AG08396 (cell line): ENCODE results near the gene PLCB4.

Source experiments
- DNase-seq: peaks from one replicate; pipeline ENCODE4 v3.0.0; 2012; ENCODE audit warnings: low spot score, mixed read lengths

The PLCB4 gene

GRCh38 chr20:9179193-9179802, 110.4 kb downstream of the PLCB4 start:
- no peak for DNase-seq

GRCh38 chr20:9179867-9180266, 111.0 kb downstream of the PLCB4 start:
- DNase-seq, result no peak

- DNase-seq, result no peak
These were observed 111.8 kb downstream of the PLCB4 start for GRCh38 chr20:9180481-9181257.

- DNase-seq, result peak; percentile 22
These were observed 116.6 kb downstream of the PLCB4 start for GRCh38 chr20:9185511-9185910.

- DNase-seq, result no peak
These were observed 117.5 kb downstream of the PLCB4 start for GRCh38 chr20:9186396-9186795.

GRCh38 chr20:9195031-9195430, 126.1 kb downstream of the PLCB4 start:
- no peak for DNase-seq

- DNase-seq, result no peak
These were observed 127.2 kb downstream of the PLCB4 start for GRCh38 chr20:9196110-9196509.

GRCh38 chr20:9198460-9198859, 129.6 kb downstream of the PLCB4 start:
- DNase-seq, result no peak

GRCh38 chr20:9200196-9200595, 131.3 kb downstream of the PLCB4 start:
- DNase-seq, result no peak

GRCh38 chr20:9200620-9201019, 131.7 kb downstream of the PLCB4 start:
- peak; percentile 15 for DNase-seq

- no peak for DNase-seq
These were observed 133.7 kb downstream of the PLCB4 start for GRCh38 chr20:9202420-9203080.

GRCh38 chr20:9203081-9203447, 134.2 kb downstream of the PLCB4 start:
- DNase-seq, result no peak

- DNase-seq, result no peak
These were observed 136.1 kb downstream of the PLCB4 start for GRCh38 chr20:9204979-9205378.

GRCh38 chr20:9206486-9206885, 137.6 kb downstream of the PLCB4 start:
- no peak for DNase-seq

GRCh38 chr20:9207253-9207652, 138.4 kb downstream of the PLCB4 start:
- DNase-seq, result no peak

GRCh38 chr20:9210356-9210755, 141.5 kb downstream of the PLCB4 start:
- DNase-seq, result no peak

GRCh38 chr20:9211016-9211760, 142.3 kb downstream of the PLCB4 start:
- no peak for DNase-seq

GRCh38 chr20:9212735-9213134, 143.8 kb downstream of the PLCB4 start:
- no peak for DNase-seq

GRCh38 chr20:9214685-9215084, 145.8 kb downstream of the PLCB4 start:
- peak; percentile 20 for DNase-seq

GRCh38 chr20:9215539-9215938, 146.7 kb downstream of the PLCB4 start:
- DNase-seq, result no peak

- no peak for DNase-seq
These were observed 149.7 kb downstream of the PLCB4 start for GRCh38 chr20:9218531-9218961.

GRCh38 chr20:9220874-9221547, 152.1 kb downstream of the PLCB4 start:
- peak; percentile 12 for DNase-seq
